ENCODE data around the gene SLC25A38.

Gene SLC25A38

GRCh38 chr3:39383045-39383880 is at the start of gene SLC25A38:
Gene SLC25A38 (plus strand): TSS chr3:39383370. CDS start chr3:39383725, 355 bp downstream.
- peak within 1 kb of the TSS; percentile 97 for H3K27ac ChIP-seq
- TF ChIP-seq CTCF (conservative IDR thresholded peaks at IDR 0.05), result peak; percentile 27; the same call in 1 of the 2 replicates

- H3K27ac ChIP-seq, result no peak overlapping the region
- no peak for TF ChIP-seq CTCF (conservative IDR thresholded peaks at IDR 0.05)
Observed at GRCh38 chr3:39333607-39334006, 49.6 kb upstream of the SLC25A38 start.

- H3K27ac ChIP-seq, result no peak overlapping the region
- TF ChIP-seq CTCF (conservative IDR thresholded peaks at IDR 0.05), result no peak
Observed at GRCh38 chr3:39334205-39334604, 49.0 kb upstream of the SLC25A38 start.

- H3K27ac ChIP-seq, result no peak overlapping the region
- TF ChIP-seq CTCF (conservative IDR thresholded peaks at IDR 0.05), result no peak
Observed at GRCh38 chr3:39338201-39338600, 45.0 kb upstream of the SLC25A38 start.

GRCh38 chr3:39339086-39339485 is 44.1 kb upstream of the SLC25A38 start:
- TF ChIP-seq CTCF (conservative IDR thresholded peaks at IDR 0.05), result no peak

GRCh38 chr3:39343076-39343717 is 40.0 kb upstream of the SLC25A38 start:
- H3K27ac ChIP-seq, result no peak overlapping the region
- TF ChIP-seq CTCF (conservative IDR thresholded peaks at IDR 0.05), result no peak

More at GRCh38 chr3:39339086-39339485, 44.1 kb upstream of the SLC25A38 start:
- no peak overlapping the region for H3K27ac ChIP-seq

GRCh38 chr3:39343760-39344159 is 39.4 kb upstream of the SLC25A38 start:
- no peak for TF ChIP-seq CTCF (conservative IDR thresholded peaks at IDR 0.05)
- H3K27ac ChIP-seq, result no peak overlapping the region
